ENCODE measurements around the gene SLC9A9.

SLC9A9 gene

GRCh38 chr3:143380449-143380848 is 467.8 kb downstream of the SLC9A9 start:
- no peak for DNase-seq
- H3K4me1 ChIP-seq (ENCODE audit: control insufficient read depth, insufficient read depth, low read length, poor library complexity, severe bottlenecking): no peaks in the 10 kb centered on the region

DNA sequence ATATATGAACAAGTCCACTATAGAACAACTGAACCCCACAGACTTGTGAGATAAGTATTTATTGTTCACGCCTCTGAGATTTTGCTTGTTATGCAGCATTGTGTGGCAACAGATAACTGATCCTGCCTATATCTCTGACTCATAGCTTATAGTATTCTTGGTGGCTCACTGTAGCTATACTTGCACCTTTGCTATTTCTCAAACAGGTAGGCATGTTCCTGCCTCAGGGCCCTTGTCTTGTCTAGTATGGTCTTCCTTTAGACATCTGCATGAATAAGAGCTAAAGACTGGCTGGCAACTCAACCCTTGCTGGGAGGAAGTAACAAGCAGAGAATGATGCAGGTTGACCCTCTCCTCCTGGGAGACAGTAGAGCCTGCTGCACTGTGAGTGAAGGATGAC is 472.6 kb downstream of the SLC9A9 start:
- Histone ChIP-seq H3K27me3 (replicated peaks; ENCODE audit: control insufficient read depth, insufficient read depth, low read length, poor library complexity, severe bottlenecking) (no peaks in the 10 kb centered on the region), H3K9me3 (ENCODE audit: control insufficient read depth, low read length) (no peaks in the 10 kb centered on the region), H3K4me1 (ENCODE audit: control insufficient read depth, insufficient read depth, low read length, poor library complexity, severe bottlenecking) (no peaks in the 10 kb centered on the region), H3K4me3 (ENCODE audit: insufficient read depth, low read depth, low read length, poor library complexity, severe bottlenecking) (no peak overlapping the region), H3K27ac (ENCODE audit: insufficient read depth, low read length, poor library complexity, severe bottlenecking) (no peak overlapping the region), H3K36me3 (ENCODE audit: control insufficient read depth, insufficient read depth, low read length) (no peaks in the 10 kb centered on the region)
- no peak for DNase-seq

More at GRCh38 chr3:143380449-143380848, 467.8 kb downstream of the SLC9A9 start:
- no peak overlapping the region for H3K27ac ChIP-seq (ENCODE audit: insufficient read depth, low read length, poor library complexity, severe bottlenecking)
- H3K4me3 ChIP-seq (ENCODE audit: insufficient read depth, low read depth, low read length, poor library complexity, severe bottlenecking): no peak overlapping the region
- no peaks in the 10 kb centered on the region for H3K36me3 ChIP-seq (ENCODE audit: control insufficient read depth, insufficient read depth, low read length)
- no peaks in the 10 kb centered on the region for H3K27me3 ChIP-seq (replicated peaks; ENCODE audit: control insufficient read depth, insufficient read depth, low read length, poor library complexity, severe bottlenecking)
- H3K9me3 ChIP-seq (ENCODE audit: control insufficient read depth, low read length): no peaks in the 10 kb centered on the region

DNA sequence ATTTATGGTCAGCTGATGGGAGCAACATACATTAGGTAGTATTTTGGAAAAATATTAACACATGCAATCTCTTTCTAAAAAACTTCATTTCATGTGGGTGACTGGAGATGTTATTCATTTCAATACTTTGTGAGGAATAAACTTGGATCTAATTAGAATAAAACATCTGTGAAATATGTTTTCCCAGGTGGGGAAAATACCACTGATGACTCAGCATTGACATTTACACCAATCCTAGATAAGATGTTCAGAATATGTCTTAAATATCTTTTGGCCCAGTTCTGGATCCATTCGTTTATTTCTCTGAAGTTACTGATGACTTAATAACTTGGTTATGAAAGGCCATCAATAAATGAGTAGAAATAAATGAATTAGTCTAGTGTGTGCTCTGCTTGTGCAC is 481.1 kb downstream of the SLC9A9 start:
- Histone ChIP-seq H3K4me3 (ENCODE audit: insufficient read depth, low read depth, low read length, poor library complexity, severe bottlenecking) (no peak overlapping the region), H3K4me1 (ENCODE audit: control insufficient read depth, insufficient read depth, low read length, poor library complexity, severe bottlenecking) (no peaks in the 10 kb centered on the region), H3K36me3 (ENCODE audit: control insufficient read depth, insufficient read depth, low read length) (no peaks in the 10 kb centered on the region), H3K27ac (ENCODE audit: insufficient read depth, low read length, poor library complexity, severe bottlenecking) (no peak overlapping the region), H3K27me3 (replicated peaks; ENCODE audit: control insufficient read depth, insufficient read depth, low read length, poor library complexity, severe bottlenecking) (no peaks in the 10 kb centered on the region), H3K9me3 (ENCODE audit: control insufficient read depth, low read length) (no peaks in the 10 kb centered on the region)
- DNase-seq: no peak

DNA sequence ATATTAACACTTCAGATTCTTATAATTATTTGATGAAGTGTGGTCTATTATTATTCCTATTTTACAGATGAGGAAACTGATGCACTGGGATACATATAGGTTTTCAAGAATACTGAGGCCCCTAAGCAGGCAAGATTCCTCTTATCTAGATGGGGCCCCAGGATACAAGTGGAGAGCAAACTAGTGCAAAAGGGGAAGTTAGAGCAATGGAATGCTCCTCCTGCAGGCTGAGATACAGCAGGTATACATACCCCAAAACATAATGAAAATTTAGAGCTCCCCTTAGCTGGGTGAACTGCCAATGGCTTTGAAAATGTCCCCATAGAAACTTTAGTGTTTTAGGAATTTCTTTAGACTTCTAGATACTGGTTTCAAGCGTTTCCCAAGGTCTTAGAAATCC is 481.6 kb downstream of the SLC9A9 start:
- DNase-seq: no peak
- Histone ChIP-seq H3K36me3 (ENCODE audit: control insufficient read depth, insufficient read depth, low read length) (no peaks in the 10 kb centered on the region), H3K4me1 (ENCODE audit: control insufficient read depth, insufficient read depth, low read length, poor library complexity, severe bottlenecking) (no peaks in the 10 kb centered on the region), H3K9me3 (ENCODE audit: control insufficient read depth, low read length) (no peaks in the 10 kb centered on the region), H3K27me3 (replicated peaks; ENCODE audit: control insufficient read depth, insufficient read depth, low read length, poor library complexity, severe bottlenecking) (no peaks in the 10 kb centered on the region), H3K4me3 (ENCODE audit: insufficient read depth, low read depth, low read length, poor library complexity, severe bottlenecking) (no peak overlapping the region), H3K27ac (ENCODE audit: insufficient read depth, low read length, poor library complexity, severe bottlenecking) (no peak overlapping the region)

DNA sequence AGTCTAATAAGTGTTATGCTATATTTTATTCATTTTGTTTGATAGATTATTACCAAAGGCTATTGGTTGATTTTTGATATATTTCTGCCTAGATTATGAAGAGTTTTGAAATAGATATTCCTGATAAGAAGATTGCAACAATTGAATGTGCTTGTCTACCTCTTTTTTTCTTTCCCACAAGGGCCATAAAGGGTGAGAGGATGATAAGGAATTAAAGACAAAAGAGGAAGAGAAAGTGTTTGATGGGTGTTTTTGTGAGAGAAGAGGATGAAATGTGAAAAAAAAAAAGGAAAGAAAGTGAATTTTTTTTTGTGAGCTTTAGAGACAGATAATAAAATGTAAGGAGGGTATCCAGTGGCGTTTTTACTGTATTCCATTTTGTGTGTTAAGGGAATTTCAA is 484.3 kb downstream of the SLC9A9 start:
- no peaks in the 10 kb centered on the region for H3K27me3 ChIP-seq (replicated peaks; ENCODE audit: control insufficient read depth, insufficient read depth, low read length, poor library complexity, severe bottlenecking)
- H3K9me3 ChIP-seq (ENCODE audit: control insufficient read depth, low read length): no peaks in the 10 kb centered on the region
- H3K4me3 ChIP-seq (ENCODE audit: insufficient read depth, low read depth, low read length, poor library complexity, severe bottlenecking): no peak overlapping the region
- H3K36me3 ChIP-seq (ENCODE audit: control insufficient read depth, insufficient read depth, low read length): no peaks in the 10 kb centered on the region
- H3K27ac ChIP-seq (ENCODE audit: insufficient read depth, low read length, poor library complexity, severe bottlenecking): no peak overlapping the region
- H3K4me1 ChIP-seq (ENCODE audit: control insufficient read depth, insufficient read depth, low read length, poor library complexity, severe bottlenecking): no peaks in the 10 kb centered on the region
- DNase-seq: no peak

DNA sequence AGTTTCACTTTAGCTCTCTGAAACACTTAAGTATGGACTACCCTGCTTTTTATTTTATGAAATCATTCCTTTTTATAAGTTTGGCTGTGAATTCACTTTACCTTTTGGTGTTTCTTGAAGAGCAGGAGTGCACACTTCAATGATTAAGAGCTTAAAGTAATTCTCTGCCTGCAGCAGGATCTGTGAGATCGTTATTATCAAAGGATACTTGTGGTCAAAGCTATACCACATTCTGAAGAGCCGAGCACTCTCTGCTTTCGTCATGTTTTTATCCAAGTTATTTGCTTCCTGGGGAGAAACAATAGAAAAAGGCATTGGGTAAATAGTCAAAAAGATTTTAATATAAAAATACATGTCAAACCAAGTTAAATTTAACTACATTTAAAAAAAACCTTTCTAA is 485.0 kb downstream of the SLC9A9 start:
- Histone ChIP-seq H3K36me3 (ENCODE audit: control insufficient read depth, insufficient read depth, low read length) (no peaks in the 10 kb centered on the region), H3K4me1 (ENCODE audit: control insufficient read depth, insufficient read depth, low read length, poor library complexity, severe bottlenecking) (no peaks in the 10 kb centered on the region), H3K4me3 (ENCODE audit: insufficient read depth, low read depth, low read length, poor library complexity, severe bottlenecking) (no peak overlapping the region), H3K27ac (ENCODE audit: insufficient read depth, low read length, poor library complexity, severe bottlenecking) (no peak overlapping the region), H3K9me3 (ENCODE audit: control insufficient read depth, low read length) (no peaks in the 10 kb centered on the region), H3K27me3 (replicated peaks; ENCODE audit: control insufficient read depth, insufficient read depth, low read length, poor library complexity, severe bottlenecking) (no peaks in the 10 kb centered on the region)
- no peak for DNase-seq

- Histone ChIP-seq H3K27me3 (replicated peaks; ENCODE audit: control insufficient read depth, insufficient read depth, low read length, poor library complexity, severe bottlenecking) (no peaks in the 10 kb centered on the region), H3K36me3 (ENCODE audit: control insufficient read depth, insufficient read depth, low read length) (no peaks in the 10 kb centered on the region), H3K4me3 (ENCODE audit: insufficient read depth, low read depth, low read length, poor library complexity, severe bottlenecking) (no peak overlapping the region), H3K27ac (ENCODE audit: insufficient read depth, low read length, poor library complexity, severe bottlenecking) (no peak overlapping the region), H3K9me3 (ENCODE audit: control insufficient read depth, low read length) (no peaks in the 10 kb centered on the region), H3K4me1 (ENCODE audit: control insufficient read depth, insufficient read depth, low read length, poor library complexity, severe bottlenecking) (no peaks in the 10 kb centered on the region)
- DNase-seq: no peak
Observed at GRCh38 chr3:143362115-143362991, 485.9 kb downstream of the SLC9A9 start.

DNA sequence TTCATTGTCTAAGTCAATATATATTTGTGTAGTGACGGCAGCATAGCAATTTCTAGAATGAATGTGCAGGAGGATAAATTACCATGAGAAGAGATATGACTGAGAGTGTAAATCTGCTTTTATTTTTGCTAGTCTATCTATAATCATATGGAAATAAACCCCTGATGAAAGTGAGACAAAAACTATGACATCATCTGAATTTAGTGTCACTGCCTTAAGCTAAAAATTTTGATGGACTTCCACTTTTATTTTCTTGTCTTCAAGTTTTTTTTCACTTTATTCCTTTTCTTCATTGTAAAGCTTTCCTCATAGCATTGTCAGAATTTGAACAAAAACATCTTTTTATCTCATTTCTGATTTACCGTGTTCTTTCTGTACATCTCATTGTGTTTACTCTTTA is 486.7 kb downstream of the SLC9A9 start:
- Histone ChIP-seq H3K36me3 (ENCODE audit: control insufficient read depth, insufficient read depth, low read length) (no peaks in the 10 kb centered on the region), H3K27ac (ENCODE audit: insufficient read depth, low read length, poor library complexity, severe bottlenecking) (no peak overlapping the region), H3K4me3 (ENCODE audit: insufficient read depth, low read depth, low read length, poor library complexity, severe bottlenecking) (no peak overlapping the region), H3K27me3 (replicated peaks; ENCODE audit: control insufficient read depth, insufficient read depth, low read length, poor library complexity, severe bottlenecking) (no peaks in the 10 kb centered on the region), H3K4me1 (ENCODE audit: control insufficient read depth, insufficient read depth, low read length, poor library complexity, severe bottlenecking) (no peaks in the 10 kb centered on the region), H3K9me3 (ENCODE audit: control insufficient read depth, low read length) (no peaks in the 10 kb centered on the region)
- DNase-seq: no peak

- no peaks in the 10 kb centered on the region for H3K36me3 ChIP-seq (ENCODE audit: control insufficient read depth, insufficient read depth, low read length)
- DNase-seq: no peak
- H3K27ac ChIP-seq (ENCODE audit: insufficient read depth, low read length, poor library complexity, severe bottlenecking): no peak overlapping the region
- no peaks in the 10 kb centered on the region for H3K4me1 ChIP-seq (ENCODE audit: control insufficient read depth, insufficient read depth, low read length, poor library complexity, severe bottlenecking)
- H3K9me3 ChIP-seq (ENCODE audit: control insufficient read depth, low read length): no peaks in the 10 kb centered on the region
- no peaks in the 10 kb centered on the region for H3K27me3 ChIP-seq (replicated peaks; ENCODE audit: control insufficient read depth, insufficient read depth, low read length, poor library complexity, severe bottlenecking)
- no peak overlapping the region for H3K4me3 ChIP-seq (ENCODE audit: insufficient read depth, low read depth, low read length, poor library complexity, severe bottlenecking)
Observed at GRCh38 chr3:143360244-143360643, 488.0 kb downstream of the SLC9A9 start.

DNA sequence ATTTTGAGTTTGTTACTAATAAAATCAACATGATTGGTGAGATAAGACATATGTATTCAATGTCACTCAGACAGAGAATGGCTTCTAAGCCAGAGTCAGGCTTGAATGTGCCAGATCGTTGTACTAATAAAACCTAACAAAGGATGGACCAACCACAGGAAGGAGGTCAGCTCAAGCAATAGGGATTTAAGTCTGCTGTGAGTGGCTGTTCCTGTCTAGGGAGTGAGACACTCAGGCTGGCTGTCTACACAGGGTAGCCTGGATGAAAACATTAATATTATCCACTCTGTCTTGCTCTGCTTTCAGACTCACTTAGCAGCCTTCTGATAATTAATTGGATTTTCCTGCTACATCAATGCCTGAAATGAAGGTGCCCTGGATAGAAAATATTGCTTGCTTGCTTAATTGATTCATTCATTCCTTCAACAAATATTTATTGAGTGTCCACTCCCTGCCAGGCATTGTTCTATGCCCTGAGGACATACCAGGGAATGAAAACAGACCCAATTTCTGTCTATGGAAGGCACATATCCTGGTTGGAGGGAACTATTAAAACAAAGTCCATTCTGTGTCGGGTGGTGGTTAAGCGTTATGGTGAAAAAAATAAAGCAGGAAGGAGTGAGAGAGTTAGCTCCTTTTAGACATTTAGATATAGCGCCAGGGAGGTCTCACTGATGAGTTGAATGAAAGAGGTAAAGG is 489.3 kb downstream of the SLC9A9 start:
- Histone ChIP-seq H3K36me3 (ENCODE audit: control insufficient read depth, insufficient read depth, low read length) (no peaks in the 10 kb centered on the region), H3K27ac (ENCODE audit: insufficient read depth, low read length, poor library complexity, severe bottlenecking) (no peak overlapping the region), H3K27me3 (replicated peaks; ENCODE audit: control insufficient read depth, insufficient read depth, low read length, poor library complexity, severe bottlenecking) (no peaks in the 10 kb centered on the region), H3K4me1 (ENCODE audit: control insufficient read depth, insufficient read depth, low read length, poor library complexity, severe bottlenecking) (no peaks in the 10 kb centered on the region), H3K9me3 (ENCODE audit: control insufficient read depth, low read length) (no peaks in the 10 kb centered on the region), H3K4me3 (ENCODE audit: insufficient read depth, low read depth, low read length, poor library complexity, severe bottlenecking) (no peak overlapping the region)
- no peak for DNase-seq

All from effector memory CD4-positive, alpha-beta T cell (primary cell).